NCI-H1694 (cell line): ENCODE data around the gene R3HCC1L.

Experiments
- DNase-seq: peaks from one replicate; lab custom pipeline; 2025; lab: John Stamatoyannopoulos, UW

R3HCC1L gene

DNA sequence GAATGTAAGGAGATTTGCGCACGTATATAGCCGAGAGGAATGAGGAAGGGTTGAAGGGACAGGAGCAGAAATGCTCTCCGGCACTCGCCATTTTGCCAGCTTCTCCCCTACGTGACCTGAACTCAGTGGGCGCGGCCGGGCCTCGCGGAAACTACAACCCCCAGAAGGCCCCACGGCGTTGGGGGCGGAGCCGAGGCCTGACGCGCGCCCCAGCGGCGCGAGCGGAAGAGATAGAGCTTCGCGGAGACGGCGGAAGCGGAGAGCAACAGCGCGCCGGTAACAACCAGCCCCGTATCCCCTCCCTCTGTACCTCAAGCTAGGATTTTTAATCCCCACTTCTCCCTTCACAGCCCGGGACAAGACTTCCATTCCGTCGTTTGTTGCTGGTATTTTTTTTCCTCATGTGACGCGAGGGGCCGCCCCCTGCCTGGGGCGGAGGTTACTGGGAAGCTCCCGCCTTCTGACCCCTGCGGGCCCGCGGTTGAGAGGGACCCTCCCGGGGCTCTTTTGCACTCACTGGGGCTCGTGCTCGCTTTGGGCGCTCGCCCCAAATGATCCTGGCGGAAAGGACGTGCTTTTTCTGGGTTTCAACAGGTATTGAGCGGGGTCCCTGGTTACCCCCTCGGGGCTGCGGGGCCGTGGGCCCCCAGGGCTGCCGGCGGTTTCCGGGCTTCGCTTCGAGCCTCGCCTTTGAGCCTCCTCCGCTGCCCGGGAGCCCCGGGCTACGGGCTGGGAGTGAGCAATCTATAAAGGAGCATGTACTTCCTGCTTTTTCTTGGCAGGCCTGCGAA is at the start of gene R3HCC1L:
TSS of gene R3HCC1L (plus strand) at position 227 of the 791 bp plus-strand sequence. CDS start 73,458 bp downstream, outside the sequence.
- DNase-seq: peak; percentile 48

DNA sequence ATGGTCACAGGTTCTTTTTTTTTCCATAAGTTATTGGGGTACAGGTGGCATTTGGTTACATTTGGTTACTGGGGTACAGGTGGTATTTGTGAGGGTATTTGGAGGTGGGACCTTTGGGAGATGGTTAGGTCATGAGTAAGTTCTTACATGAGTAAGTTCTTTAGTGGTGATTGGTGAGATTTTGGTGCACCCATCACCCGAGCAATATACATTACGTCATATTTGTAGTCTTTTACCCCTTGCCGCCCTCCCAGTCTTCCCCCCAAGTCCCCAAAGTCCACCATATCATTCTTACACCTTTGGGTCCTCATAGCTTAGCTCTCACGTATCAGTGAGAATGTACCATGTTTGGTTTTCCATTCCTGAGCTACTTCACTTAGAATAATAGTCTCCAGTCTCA is 49.2 kb upstream of the R3HCC1L start:
- DNase-seq: no peak

DNA sequence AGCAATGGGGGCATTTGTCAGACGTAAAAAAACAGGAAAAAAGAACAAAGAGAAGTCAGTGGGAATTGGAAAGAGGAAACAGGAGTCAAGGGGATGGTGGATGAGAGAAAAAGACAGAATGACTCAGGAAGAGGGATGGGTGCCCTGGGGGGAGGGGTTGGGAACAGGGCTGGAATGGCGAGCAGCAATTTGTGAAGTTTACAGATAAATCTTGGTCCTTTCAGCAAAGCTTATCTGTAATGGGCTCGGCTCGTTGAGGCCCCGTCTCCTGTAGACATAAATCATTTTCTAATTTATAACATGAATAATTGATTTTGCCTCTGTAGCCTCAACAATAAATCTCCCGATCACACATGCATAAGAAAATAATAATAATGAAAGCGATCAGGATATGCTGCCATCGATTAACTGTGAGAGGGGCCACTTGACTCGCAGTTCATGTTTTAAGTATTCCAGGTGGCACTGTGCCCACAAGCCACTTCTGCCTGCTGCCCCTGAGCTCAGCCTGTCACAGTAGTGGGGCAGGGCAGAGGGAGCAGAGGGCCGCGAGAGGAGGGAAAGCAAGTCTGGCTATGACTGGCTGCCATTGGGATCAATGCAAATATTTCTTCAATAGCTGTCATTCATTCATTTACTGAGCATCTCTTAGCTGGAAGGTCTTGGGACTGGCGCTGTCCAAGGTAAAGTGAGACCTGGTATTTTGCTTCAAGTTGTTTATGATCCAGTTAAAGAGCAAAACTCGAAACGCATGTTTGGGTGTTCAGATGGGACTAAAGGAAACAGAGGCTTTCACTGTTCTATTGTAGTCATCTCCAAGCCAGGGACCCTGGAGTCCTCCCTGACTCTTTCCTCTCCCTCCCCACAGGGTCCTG is 47.4 kb upstream of the R3HCC1L start:
- DNase-seq: no peak

DNA sequence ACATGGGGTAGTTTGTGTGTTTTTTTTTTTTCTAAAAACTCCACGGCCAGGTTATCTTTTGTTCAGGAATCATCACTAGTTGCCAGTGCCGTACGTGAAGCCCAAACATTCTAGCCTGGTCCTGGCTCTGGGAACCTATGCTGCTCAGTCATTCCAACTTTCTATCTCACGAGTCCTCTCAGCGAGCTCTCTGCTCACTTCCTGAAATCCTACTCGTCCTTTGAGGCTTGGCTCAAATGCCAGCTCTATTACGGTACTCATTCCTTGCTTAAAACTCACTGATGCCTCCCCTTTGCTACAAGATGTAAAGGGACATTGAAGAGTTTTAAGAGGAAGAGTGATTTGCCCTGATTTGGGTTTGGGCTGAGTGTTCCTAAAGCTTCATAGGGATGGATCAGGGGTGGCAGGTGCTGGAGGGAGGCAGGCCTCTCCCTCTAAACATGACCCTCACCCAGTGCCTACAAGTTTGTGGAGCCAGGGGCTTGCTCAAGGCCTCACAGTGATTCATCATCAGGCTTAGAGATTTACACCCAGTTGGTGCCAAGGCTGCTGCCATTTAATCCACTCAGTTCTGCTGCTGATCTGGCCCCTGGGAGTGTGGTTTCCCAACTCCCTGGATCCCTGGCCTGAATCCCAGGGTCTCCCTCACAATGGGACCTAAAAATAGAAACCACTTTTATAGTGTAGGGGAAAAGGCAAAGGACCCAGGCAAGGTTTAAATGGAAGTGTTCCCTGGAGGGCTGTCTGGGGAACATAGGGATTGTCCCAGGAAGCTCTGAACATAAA is 46.1 kb upstream of the R3HCC1L start:
- no peak for DNase-seq

DNA sequence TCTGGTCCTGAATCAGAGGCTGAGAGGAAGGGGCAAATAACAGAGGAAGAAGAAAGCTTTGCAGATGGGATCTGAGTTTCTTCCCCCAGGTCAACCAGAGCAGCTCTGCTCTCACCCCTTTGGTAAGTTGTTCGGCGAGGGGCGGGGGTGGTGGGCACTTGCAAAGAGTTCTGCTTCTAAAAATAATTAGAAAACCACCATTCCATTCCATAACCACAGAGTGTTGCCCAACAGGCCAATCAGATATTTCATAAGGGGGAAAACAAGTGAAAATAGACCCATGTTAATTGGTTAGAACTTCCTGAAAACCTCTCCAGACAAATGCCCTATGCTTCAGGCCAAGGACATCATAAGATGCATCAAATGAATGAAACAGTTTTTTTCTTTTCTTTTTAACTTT is 43.6 kb upstream of the R3HCC1L start:
- no peak for DNase-seq

DNA sequence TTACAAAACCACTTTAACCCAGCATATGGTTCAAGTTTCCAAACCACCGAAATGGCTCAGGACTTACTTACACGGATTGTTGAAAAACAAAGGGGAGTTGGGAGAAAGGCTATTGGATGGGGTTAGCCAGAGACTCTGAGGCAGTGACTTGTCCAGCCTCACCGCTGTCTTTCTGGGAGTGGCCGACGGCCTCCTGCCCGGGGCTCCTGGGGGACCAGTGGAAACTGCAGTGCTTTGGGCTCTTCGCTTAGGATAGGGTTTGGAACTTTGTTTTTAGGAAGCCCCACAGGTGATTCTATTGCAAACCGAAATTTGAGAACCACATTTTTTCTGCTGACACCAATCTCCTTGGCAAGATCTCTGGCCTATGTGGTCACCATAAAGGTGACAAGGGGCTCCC is 38.1 kb upstream of the R3HCC1L start:
- DNase-seq: no peak

DNA sequence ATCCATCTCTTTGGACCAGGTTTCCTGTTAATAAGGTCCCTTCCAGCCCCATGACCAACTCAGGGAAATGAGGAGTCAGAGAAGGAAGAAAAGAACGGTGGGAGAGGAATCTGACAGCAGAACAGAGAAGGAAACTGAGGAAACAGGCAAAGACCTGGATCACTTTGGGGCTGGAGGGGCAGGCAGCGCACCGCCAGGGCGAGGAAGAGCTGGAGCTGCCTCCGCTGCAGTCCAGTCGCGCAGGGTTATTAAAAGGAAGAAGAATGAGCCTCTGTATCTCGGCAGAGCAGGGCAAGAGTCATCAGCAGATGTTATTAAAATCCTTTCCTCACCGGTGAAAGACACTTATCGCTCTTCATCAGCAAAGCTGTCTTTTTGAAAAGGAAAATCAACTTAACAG is 37.7 kb upstream of the R3HCC1L start:
- no peak for DNase-seq

DNA sequence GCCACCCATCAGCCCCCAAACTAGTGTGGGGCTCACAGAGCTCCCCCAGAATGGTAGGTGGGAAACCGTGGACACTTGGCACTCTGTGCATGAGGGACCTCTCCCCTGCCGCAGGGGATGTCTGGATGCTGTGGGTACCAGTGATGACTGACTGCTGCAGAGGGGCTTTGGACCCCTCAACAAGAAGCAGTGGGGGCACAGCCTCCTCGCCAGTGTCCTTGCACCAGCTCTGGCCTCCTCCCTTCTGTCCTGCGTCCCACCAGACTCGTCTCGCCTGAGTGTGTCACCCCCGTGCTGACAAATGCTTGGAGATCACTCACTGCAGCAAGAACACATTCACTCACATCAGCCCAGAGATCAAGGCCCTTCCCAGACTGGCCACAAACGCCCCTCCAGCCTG is 37.3 kb upstream of the R3HCC1L start:
- no peak for DNase-seq

DNA sequence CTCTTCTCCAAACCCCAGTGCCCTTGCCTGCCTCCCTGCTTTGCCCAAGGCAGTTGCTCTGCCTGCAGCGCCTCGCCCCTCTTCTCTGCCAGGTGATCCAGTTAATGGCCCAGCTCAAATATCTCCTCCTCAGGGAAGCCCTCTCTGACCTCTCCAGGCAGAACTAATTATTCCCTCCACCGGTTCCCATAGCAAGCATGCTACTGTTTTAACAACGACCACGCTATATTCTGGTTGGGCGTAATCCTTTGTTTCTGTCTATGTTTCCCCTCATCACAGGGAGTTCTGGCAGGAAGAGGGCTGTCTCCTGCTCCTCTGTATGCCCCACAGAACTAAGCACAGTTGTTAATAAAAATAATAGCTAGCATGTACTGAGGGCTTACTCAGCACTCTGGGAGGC is 36.8 kb upstream of the R3HCC1L start:
- DNase-seq: no peak

DNA sequence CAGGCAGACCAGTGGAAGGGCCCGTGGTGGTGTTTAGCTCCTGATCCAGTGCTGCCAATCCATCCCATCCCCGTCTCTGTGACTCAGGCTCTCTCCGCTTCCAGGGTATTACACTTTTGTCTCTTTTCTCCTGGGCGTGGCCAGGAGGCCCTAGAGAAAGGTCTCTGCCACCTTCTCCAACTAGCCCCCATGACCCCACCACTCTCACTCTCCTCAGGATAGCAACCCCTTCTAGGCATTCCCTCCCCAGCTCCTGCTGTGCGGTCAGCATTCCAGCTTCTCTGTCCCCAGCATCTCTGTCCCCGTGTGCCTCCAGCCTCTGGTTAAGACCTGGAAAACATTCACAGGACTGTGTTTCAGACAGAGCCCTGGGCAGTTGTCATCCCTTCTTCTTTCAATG is 36.2 kb upstream of the R3HCC1L start:
- no peak for DNase-seq

DNA sequence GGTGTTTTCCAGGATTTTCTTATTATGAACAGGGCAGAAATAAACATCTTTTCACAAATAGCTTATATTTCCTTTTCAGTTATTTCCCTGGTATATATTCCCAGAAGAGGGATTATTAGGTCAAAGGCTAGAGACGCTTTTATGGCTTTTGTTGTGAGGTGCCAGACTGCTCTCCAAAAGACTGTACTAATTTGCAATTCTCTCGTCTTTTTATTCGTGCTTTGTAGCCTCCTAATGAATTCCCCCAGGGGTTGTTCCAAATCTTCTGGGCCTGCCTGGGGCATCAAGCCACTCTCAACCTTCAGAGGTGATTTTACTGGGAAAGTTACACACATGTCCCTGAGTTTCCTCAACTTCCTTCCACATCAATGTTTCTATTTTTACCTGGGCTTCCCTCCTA is 34.0 kb upstream of the R3HCC1L start:
- no peak for DNase-seq

DNA sequence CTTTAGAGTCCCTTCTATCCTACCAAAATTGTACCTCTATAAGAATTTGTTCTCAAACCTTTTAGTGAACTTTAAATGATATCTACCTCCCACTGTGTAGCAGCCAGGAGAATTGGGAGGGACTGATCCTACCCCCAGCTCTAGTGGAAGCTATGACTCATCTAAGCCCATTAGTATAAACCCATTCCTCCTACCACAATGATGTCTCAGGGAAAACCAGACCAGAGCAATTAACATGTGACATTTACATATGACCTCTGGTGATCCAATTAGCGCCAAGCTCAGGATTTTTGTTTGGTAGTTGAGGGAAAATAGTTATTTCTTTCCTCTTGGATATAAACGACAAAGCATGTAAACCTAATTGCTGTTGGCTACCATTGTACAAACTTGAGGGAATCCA is 33.1 kb upstream of the R3HCC1L start:
- no peak for DNase-seq

DNA sequence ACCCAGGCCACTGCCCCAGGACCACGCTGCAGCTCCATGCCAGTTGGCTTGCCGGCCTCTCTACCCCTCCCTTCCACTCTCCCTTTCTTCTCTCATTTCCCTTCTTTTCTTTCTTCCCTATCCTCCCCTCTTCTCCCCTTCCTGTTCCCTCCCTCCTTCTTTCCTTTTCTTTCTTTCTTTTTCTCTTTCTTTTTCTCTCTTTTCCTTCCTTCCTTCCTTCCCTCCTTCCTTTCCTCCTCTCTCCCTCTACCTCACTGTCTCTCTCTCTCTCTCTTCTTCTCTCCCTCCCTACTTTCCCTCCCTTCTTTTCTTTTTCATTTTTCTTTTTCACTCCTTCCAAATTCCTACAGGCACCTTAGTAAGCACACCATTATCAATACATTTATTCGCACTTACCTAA is 30.3 kb upstream of the R3HCC1L start:
- DNase-seq: no peak

DNA sequence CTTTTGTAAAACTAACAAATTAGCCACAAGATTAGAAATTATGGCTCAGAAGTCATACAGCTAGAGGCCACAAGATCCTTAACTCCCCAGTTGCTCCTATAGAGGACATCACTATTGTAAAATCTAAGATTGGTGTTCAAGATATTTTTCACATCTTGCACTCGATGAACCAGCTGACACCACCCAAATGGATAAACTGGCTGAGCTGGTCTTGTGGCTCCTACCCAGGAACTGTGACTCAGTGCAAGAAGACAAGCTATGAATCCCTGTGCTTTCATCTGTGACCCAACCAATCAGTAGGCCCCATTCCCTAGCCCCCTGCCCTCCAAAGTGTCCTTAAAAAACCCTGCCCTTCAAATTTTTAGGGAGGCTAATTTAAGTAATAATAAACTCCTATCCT is 27.9 kb upstream of the R3HCC1L start:
- no peak for DNase-seq

DNA sequence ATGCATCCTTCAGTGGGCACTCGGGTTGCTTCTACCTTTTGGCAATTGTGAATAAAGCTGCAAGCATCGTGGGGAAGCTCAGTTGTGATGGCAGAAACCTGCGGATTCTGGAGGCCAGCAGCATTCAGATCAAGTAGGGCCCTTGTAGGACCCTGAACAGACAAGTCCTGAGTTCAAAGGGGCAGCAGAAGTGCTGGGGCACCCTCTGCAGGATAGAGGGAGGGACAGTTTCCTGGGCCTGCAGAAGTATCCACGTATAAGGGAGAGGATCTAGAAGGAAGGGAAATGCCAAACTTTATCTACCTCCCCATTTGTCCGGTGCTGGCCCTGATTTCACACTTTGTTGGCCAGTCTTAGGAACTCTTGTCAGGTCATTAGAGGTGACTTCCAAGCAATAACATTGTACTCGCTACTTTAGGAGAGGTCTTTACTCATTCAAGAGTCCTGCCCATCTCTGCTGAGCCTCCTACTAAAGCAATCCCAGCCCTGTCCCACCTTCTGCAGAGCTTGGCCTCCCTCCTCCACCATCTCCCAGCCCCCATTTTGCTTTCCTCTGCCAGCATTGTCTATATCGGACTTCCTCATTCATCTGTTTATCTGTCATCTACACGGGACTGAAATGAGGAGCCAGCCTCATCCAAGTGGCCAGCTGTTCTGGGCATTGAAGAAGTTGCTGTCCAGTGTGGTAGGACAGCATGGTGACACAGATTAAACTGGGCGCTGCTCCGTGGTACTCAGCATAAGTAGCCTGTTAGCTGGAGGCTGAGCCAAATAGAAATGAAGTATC is 26.6 kb upstream of the R3HCC1L start:
- no peak for DNase-seq

DNA sequence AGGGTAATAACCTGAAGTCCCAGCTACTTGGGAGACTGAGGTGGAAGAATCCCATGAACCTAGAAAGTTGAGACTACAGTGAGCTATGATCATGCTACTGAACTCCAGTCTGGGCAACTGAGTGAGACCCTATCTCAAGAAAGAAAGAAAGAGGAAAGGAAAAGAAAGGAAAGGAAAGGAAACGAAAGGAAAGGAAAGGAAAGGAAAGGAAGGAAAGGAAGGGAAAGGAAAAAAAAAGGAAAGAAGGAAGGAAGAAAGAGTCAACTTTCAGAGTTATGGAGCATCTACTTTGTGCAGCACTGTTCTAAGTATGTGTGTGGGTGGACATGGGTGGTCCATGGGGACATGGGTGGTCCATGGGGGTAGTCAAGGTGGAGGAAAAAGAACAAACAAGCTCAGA is 24.1 kb upstream of the R3HCC1L start:
- DNase-seq: no peak

DNA sequence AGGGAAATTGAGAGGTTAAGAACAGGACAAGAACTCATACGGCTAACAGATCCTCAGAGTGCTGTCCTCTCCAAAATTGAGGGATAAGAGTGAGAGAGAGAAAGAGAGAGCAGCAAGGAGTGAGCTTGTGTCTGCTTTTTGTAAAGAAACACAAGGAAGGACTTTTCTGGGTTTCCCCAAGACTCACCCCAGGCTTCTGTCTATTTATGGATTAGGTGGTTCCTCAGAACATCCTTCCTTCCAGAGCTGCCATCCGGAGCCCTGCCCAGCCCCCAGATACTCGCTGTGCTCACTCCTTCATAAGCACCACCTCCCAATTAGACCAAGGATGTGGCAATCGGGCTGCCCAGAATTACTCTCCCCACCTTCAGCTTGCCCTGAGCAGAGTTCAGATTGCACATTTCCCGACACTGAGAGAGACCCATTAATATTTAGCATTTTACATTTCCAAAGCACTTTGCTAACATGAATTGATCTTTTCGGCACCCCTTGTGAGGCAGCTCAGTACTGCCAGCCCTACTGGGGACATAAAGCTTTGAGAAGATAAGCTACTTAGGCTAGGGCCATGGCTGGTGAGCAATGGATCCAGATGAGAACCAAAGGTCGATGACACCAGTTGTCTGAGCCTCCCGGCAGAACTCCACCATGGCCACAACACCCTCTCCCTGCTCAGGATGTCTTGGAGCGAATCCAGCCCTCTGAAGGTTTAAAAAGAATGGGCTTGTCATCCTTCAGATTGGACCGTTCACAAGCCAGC is 19.2 kb upstream of the R3HCC1L start:
- DNase-seq: no peak

DNA sequence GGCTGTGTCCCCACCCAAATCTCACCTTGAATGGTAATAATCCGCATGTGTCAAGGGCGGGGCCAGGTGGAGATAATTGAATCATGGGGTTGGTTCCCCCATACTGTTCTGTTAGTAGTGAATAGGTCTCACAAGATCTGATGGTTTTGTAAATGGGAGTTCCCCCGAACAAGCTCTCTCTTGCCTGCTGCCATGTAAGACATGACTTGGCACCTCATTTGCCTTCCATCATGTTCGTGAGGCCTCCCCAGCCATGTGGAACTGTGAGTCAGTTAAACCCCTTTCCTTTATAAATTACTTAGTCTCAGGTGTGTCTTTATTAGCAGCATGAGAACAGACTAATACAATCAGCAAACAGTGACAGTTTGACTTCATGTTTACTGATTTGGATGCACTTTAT is 14.6 kb upstream of the R3HCC1L start:
- DNase-seq: no peak

DNA sequence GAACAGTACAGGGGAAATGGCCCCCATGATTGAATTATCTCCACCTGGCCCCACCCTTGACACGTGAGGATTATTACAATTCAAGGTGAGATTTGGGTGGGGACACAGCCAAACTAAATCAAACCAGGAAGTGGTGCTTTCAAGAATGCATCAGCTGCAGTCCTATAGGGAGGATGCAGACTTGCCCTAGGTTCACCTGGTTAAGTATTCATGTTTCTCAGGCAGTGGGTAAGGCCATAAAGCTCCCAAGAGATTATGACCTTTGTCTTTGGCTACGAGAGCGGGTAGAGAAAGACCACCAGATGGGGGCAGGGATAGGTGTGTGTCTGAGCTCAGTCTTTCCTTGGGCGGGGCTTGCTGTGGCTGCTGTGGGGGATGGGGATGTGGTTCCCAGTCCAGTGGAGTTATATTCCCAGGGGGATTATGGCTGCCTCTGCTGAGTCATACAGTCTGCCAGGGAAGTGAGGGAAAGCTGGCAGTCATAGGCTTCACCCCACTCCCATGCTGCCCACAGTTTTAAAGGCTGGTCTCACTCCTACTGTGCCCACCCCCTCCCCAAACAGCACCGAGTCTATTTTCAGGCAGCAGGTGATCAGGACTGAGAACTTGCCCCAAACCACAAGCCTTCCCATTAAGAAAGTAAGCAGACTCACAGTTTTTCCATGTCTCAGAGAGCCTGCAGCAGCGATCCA is 8.4 kb upstream of the R3HCC1L start:
- no peak for DNase-seq

DNA sequence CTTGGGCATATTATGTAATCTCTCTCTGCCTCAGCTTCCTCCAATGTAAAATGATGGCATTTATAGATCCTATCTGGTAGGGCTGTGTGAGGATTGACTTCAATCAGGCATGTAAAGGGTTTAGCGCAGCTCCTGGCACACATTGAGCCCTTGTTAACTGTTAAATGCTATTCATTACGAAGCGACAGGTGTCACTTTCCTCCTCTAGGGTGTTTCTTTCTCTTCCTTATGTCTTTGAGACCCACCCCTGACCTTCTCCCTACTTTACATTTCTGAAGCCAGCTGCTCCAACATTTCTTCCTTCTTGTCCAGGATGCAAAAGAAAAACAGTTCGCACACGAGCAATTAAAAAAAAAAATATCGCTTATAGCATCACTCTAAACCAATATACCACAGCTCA is 5.7 kb upstream of the R3HCC1L start:
- DNase-seq: no peak
